Measurements from ENCODE around the gene MRM3. TPM values are rescaled to one million over a fixed set of nuclear protein-coding genes. Genes with fewer than 3 reads are reported as not detected.
"Not testable (repeated sequence)": the region's sequence is repeated elsewhere in the genome, so short reads cannot be mapped to it uniquely, and the experiment has no call there.

Gene MRM3
- total and polyA plus RNA-seq, 4 experiments from 2014 or later: 18.6 to 32.6 (median 20.5) TPM

DNA sequence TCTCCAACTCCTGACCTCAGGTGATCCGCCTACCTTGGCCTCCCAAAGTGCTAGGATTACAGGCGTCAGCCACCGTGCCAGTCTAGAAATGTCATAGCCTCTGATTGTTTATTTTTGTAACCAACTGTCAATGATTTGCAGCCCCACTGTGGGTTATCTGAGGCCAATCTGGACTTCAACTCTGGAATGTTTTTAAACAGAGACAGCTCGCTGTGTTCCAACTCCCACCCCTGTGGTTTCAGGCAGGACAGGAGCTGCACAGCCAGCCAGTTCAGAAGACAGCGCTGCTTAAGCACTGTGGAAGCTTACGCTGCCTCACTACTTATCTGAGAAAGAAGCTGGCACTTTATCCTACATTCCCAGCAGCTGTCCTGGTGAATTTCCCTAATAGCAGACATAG, 19.5 kb downstream of the MRM3 start:
- intact Hi-C loops (cut with micrococcal nuclease): no loop called here
- Mint-ChIP-seq H3K4me3 (no peak overlapping the region), H3K9me3 (no peaks in the 10 kb centered on the region), H3K36me3 (no peaks in the 10 kb centered on the region), H3K4me1 (no peaks in the 10 kb centered on the region), H3K27ac (no peak overlapping the region), H3K27me3 (peaks cover 1 to 2% of the 10 kb centered on the region in 2 donors)
- ChIA-PET CTCF (ENCODE audit: partially characterized antibody) (interaction anchor here (1.6 kb wide), 1 partner anchor 179 kb away, joined by 4 read pairs; no protein-coding TSS in a partner anchor), POLR2A (ENCODE audit: partially characterized antibody) (no interaction called here)
- Histone ChIP-seq H3K27ac (ENCODE audit: low read depth, low read length) (no peak overlapping the region), H3K4me3 (ENCODE audit: low read length in 2 of 2) (no peak overlapping the region), H3K9me3 (ENCODE audit: control insufficient read depth in 1 of 2, low read length in 2 of 2) (no peaks in the 10 kb centered on the region), H3K4me1 (ENCODE audit: insufficient read depth, low read length) (no peaks in the 10 kb centered on the region), H3K36me3 (ENCODE audit: insufficient read depth, low read length) (no peaks in the 10 kb centered on the region), H3K27me3 (ENCODE audit: insufficient read depth, low read length) (no peaks in the 10 kb centered on the region)
- no peak for DNase-seq

DNA sequence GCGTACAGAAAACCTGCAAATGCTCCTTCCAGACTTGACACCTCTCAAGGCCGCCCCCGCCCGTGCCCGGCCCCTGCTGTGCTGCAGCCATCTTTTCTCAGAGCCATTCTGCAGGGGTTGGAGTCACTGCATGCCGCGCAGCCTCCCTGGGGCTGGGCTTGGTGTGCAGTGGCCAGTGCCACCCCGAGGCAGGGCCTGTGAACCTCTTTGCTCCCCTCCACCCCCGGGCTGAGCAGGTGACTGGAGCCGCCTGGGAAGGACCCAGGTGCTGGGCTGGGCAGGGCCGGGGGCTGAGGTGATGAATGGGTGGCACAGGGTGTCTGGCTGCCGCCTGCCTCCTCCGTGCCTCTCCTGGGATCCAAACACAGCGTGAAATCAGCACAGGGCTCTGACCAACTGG, 20.3 kb downstream of the MRM3 start:
- Histone ChIP-seq H3K27ac (ENCODE audit: low read depth, low read length) (no peak overlapping the region), H3K27me3 (ENCODE audit: insufficient read depth, low read length) (no peaks in the 10 kb centered on the region), H3K4me3 (ENCODE audit: low read length in 2 of 2) (no peak overlapping the region), H3K36me3 (ENCODE audit: insufficient read depth, low read length) (no peaks in the 10 kb centered on the region), H3K9me3 (ENCODE audit: control insufficient read depth in 1 of 2, low read length in 2 of 2) (no peaks in the 10 kb centered on the region), H3K4me1 (ENCODE audit: insufficient read depth, low read length) (no peaks in the 10 kb centered on the region)
- Mint-ChIP-seq H3K9me3 (no peaks in the 10 kb centered on the region), H3K4me3 (no peak overlapping the region), H3K27ac (no peak overlapping the region), H3K27me3 (peaks cover 1 to 3% of the 10 kb centered on the region in 2 donors), H3K4me1 (no peaks in the 10 kb centered on the region), H3K36me3 (no peaks in the 10 kb centered on the region)
- ChIA-PET CTCF (ENCODE audit: partially characterized antibody) (no interaction called here), POLR2A (ENCODE audit: partially characterized antibody) (no interaction called here)
- intact Hi-C loops (cut with micrococcal nuclease): no loop called here
- no peak for DNase-seq

DNA sequence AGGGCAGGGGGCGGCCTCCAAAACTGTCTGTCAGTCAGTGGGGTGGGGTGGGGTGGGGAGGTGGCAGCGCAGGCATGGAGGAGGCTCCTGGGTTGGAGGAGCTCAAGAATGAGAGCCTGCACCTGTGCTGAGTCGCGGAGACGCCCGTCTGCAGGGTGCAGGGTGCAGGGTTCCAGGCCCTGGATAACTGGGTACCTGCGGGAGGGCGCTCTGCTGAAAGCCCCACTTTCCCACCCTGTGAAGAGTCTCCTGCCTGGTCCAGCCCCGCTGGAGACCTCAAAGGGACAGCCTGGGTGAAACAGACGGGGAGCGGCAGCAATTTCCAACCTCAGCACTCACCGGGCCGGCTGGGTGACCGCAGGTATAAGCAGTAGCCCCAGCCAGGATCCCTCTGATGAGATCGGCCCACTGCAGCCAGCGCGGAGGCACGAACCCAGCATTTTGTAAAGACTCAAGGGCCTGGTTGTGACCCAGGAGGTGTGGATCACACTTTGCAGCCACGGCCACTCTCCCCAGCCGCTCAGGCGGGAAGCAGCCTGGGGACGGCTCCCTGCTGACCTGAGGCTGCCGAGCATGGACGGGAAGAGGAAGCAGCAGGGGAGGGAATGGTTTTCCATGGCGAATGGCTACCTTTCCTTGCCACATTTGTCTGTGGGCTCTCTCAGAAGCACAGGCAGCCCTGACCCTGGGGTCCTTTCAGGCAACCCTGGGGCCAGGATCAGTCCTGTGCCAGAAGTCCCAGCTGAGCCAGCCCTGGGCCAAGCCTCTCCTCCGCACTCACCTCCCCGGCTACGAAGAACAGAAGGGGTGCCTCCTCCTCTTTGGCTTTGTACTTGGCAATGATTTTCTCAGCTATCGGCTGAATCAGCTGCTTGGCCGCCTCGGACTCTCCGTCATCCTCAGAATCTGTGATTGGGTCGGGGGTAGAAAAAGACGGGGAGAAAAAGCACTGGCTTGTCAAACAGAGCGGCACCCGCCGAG, 21.0 kb downstream of the MRM3 start:
- ChIA-PET POLR2A (ENCODE audit: partially characterized antibody) (no interaction called here), CTCF (ENCODE audit: partially characterized antibody) (no interaction called here)
- H3K4me1 ChIP-seq (ENCODE audit: insufficient read depth, low read length): no peaks in the 10 kb centered on the region
- Mint-ChIP-seq H3K4me1 (no peaks in the 10 kb centered on the region), H3K27me3 (peaks cover 1 to 3% of the 10 kb centered on the region in 2 donors), H3K36me3 (no peaks in the 10 kb centered on the region), H3K9me3 (no peaks in the 10 kb centered on the region), H3K4me3 (no peak overlapping the region), H3K27ac (no peak overlapping the region)
- DNase-seq: no peak
- no peak overlapping the region for H3K4me3 ChIP-seq (ENCODE audit: low read length in 2 of 2)
- no peaks in the 10 kb centered on the region for H3K9me3 ChIP-seq (ENCODE audit: control insufficient read depth in 1 of 2, low read length in 2 of 2)
- no peak overlapping the region for H3K27ac ChIP-seq (ENCODE audit: low read depth, low read length)
- intact Hi-C loops (cut with micrococcal nuclease): no loop called here
- no peaks in the 10 kb centered on the region for H3K27me3 ChIP-seq (ENCODE audit: insufficient read depth, low read length)
- H3K36me3 ChIP-seq (ENCODE audit: insufficient read depth, low read length): no peaks in the 10 kb centered on the region

GRCh38 chr17:804541-805435, 22.6 kb downstream of the MRM3 start:
- ChIA-PET CTCF (ENCODE audit: partially characterized antibody) (no interaction called here), POLR2A (ENCODE audit: partially characterized antibody) (no interaction called here)
- Histone ChIP-seq H3K36me3 (ENCODE audit: insufficient read depth, low read length) (no peaks in the 10 kb centered on the region), H3K9me3 (ENCODE audit: control insufficient read depth in 1 of 2, low read length in 2 of 2) (no peaks in the 10 kb centered on the region), H3K4me3 (ENCODE audit: low read length in 2 of 2) (no peak overlapping the region), H3K27me3 (ENCODE audit: insufficient read depth, low read length) (no peaks in the 10 kb centered on the region), H3K4me1 (ENCODE audit: insufficient read depth, low read length) (no peaks in the 10 kb centered on the region), H3K27ac (ENCODE audit: low read depth, low read length) (no peak overlapping the region)
- no peak overlapping the region for H3K4me3 Mint-ChIP-seq
- H3K27ac Mint-ChIP-seq: no peak overlapping the region
- H3K36me3 Mint-ChIP-seq: no peaks in the 10 kb centered on the region
- intact Hi-C loops (cut with micrococcal nuclease): no loop called here
- no peaks in the 10 kb centered on the region for H3K9me3 Mint-ChIP-seq
- no peaks in the 10 kb centered on the region for H3K4me1 Mint-ChIP-seq
- no peak for DNase-seq
- peaks cover 1 to 3% of the 10 kb centered on the region in 2 donors for H3K27me3 Mint-ChIP-seq

DNA sequence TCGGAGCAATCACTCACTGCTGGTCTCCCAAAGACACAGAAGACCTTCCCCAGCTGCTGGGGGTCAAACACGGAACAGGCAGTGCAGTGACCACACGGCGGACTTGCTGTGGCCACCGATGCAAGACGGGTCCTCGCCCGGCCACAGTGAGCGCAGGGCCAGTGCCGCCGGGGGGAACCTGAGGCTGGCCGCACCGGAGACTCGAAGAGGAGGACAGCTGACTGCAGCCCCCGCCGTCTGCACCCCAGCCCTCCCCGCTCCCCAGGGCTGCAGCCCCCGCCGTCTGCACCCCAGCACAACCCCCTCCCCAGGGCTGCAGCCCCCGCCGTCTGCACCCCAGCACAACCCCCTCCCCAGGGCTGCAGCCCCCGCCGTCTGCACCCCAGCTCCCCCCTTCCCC, 23.7 kb downstream of the MRM3 start:
- not testable (repeated sequence) for H3K4me3 Mint-ChIP-seq; H3K4me1 ChIP-seq (ENCODE audit: insufficient read depth, low read length)

GRCh38 chr17:806346-806745, 24.2 kb downstream of the MRM3 start:
- no peaks in the 10 kb centered on the region for H3K4me1 ChIP-seq (ENCODE audit: insufficient read depth, low read length)
- no peak overlapping the region for H3K27ac Mint-ChIP-seq
- no peak overlapping the region for H3K4me3 Mint-ChIP-seq
- H3K36me3 ChIP-seq (ENCODE audit: insufficient read depth, low read length): no peaks in the 10 kb centered on the region
- no peak overlapping the region for H3K27ac ChIP-seq (ENCODE audit: low read depth, low read length)
- no peaks in the 10 kb centered on the region for H3K9me3 Mint-ChIP-seq
- no peaks in the 10 kb centered on the region for H3K4me1 Mint-ChIP-seq
- ChIA-PET CTCF (ENCODE audit: partially characterized antibody) (no interaction called here), POLR2A (ENCODE audit: partially characterized antibody) (no interaction called here)
- intact Hi-C loops (cut with micrococcal nuclease): no loop called here
- H3K27me3 ChIP-seq (ENCODE audit: insufficient read depth, low read length): no peaks in the 10 kb centered on the region
- no peak for DNase-seq
- H3K36me3 Mint-ChIP-seq: no peaks in the 10 kb centered on the region
- peaks cover 1 to 3% of the 10 kb centered on the region in 2 donors for H3K27me3 Mint-ChIP-seq
- no peak overlapping the region for H3K4me3 ChIP-seq (ENCODE audit: low read length in 2 of 2)
- H3K9me3 ChIP-seq (ENCODE audit: control insufficient read depth in 1 of 2, low read length in 2 of 2): no peaks in the 10 kb centered on the region

More for the DNA sequence above, 23.7 kb downstream of the MRM3 start:
- POLR2A ChIA-PET (ENCODE audit: partially characterized antibody); H3K27ac ChIP-seq (ENCODE audit: low read depth, low read length); H3K9me3 Mint-ChIP-seq; H3K27me3 ChIP-seq (ENCODE audit: insufficient read depth, low read length); H3K36me3 Mint-ChIP-seq; H3K27me3 Mint-ChIP-seq; H3K36me3 ChIP-seq (ENCODE audit: insufficient read depth, low read length); H3K9me3 ChIP-seq (ENCODE audit: control insufficient read depth in 1 of 2, low read length in 2 of 2); H3K27ac Mint-ChIP-seq; intact Hi-C loops (cut with micrococcal nuclease); H3K4me3 ChIP-seq (ENCODE audit: low read length in 2 of 2); H3K4me1 Mint-ChIP-seq; DNase-seq; CTCF ChIA-PET (ENCODE audit: partially characterized antibody): not testable (repeated sequence)

- intact Hi-C loops (cut with micrococcal nuclease): no loop called here
- CTCF ChIA-PET (ENCODE audit: partially characterized antibody): no interaction called here
- Mint-ChIP-seq H3K4me3 (no peak overlapping the region), H3K36me3 (no peaks in the 10 kb centered on the region), H3K27me3 (peaks cover 1 to 3% of the 10 kb centered on the region in 2 donors), H3K27ac (no peak overlapping the region), H3K9me3 (no peaks in the 10 kb centered on the region), H3K4me1 (no peaks in the 10 kb centered on the region)
- Histone ChIP-seq H3K4me1 (ENCODE audit: insufficient read depth, low read length) (no peaks in the 10 kb centered on the region), H3K36me3 (ENCODE audit: insufficient read depth, low read length) (no peaks in the 10 kb centered on the region), H3K27me3 (ENCODE audit: insufficient read depth, low read length) (no peaks in the 10 kb centered on the region), H3K27ac (ENCODE audit: low read depth, low read length) (no peak overlapping the region), H3K9me3 (ENCODE audit: control insufficient read depth in 1 of 2, low read length in 2 of 2) (no peaks in the 10 kb centered on the region), H3K4me3 (ENCODE audit: low read length in 2 of 2) (no peak overlapping the region)
- no peak for DNase-seq
- POLR2A ChIA-PET (ENCODE audit: partially characterized antibody): no interaction called here
Observed at GRCh38 chr17:806781-807522, 24.8 kb downstream of the MRM3 start.

Data from CD4-positive, alpha-beta memory T cell (primary cell).